HG02759 (cell line): ENCODE results near the gene CHD5.

Source experiments
- ATAC-seq: cut with Tn5 transposase; IDR thresholded peaks from one replicate; pipeline ENCODE4 v1.9.1; 2021; ENCODE audit warnings: mild to moderate bottlenecking, moderate library complexity; ENCODE audit not compliant: unreplicated experiment

CHD5 gene

DNA sequence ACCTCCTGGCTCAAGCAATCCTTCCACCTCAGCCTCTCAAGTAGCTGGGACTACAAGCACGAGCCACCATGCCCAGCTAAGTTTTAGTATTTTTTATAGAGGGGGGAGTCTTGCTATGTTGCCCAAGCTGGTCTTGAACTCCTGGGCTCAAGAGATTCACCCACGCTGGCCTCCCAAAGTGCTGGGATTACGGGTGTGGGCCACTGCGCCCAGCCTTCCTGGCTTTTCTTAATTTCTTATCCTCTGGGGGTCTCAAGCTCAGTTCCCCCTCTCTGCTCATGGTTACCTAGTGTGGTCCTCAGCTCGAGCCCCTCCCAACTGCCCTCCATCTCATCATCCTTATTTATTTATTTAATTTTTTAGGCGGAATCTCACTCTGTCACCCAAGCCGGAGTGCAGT lies 22.1 kb upstream of the CHD5 start:
- ATAC-seq = no peak

DNA sequence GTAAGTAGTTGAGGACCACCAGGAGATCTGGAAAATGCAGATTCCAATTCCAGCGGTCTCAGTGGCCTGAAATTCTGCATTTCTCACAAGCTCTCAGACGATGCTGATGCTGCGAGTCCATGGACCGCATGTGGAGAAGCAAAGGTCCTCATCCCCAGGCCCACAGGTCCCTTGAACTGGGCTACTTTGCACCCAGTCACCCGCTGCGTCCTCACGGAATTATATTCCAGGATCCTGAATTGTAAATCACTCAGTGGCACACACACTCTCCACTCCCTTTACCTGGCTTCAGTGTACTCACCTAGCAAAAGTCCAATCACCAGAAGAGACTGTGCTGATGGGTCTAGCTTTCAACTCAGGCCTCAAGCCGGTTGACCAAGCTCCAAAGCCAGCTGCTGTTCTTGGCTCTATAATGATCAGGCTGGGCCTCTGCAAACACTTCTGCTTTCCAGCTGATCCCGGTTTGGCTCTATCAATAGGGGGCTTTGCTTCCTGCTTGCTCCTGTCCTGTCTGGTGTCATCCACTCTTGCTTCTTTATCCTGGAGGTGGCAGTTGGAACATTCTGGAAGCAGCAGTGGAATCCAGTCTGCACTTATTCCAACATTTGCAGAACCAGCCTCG lies 20.2 kb upstream of the CHD5 start:
- ATAC-seq = no peak

DNA sequence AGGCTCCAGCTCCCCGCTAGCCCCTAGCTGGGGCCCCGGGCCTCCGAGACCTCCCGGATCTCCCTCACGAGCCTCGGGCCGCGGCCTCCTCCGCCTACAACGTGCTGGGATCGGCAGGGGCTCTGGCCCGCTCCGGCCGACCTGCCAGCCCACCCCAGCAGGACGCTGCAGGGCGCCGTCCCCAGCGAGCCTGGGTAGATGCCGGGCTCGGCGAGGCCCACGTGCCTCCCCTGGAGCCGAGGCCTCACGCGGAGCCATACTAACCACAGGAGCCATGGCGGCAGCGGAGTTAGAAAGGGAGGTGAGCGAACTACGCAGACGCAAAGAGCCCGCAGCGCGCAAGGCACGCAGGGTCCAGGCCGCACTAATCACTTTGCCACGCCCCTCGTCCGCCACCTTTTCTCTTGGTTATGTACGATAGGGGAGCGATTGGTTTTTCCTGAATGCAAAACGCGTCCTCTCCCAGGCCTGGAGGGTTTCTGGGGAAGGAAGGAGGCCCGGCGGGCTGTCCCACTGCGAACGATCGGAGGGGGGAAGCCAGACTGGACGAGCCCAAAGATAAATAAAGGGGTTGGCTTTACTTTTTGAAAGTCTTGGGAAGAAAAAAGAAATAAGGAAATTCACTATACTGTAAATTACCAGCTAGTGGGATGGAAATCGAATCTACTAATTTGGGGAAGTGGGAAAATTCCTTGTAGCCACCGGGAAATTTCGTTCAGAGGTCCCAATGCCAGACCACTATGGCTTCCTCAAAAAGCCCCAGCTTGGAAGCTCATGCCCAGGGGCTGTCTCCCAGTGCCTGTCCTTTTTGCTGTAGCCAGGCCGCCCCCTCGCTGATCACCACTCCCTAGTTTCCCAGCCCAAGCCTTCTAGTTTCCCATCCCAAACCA lies 19.4 kb upstream of the CHD5 start, which contains the start of gene RPL22:
Gene RPL22, minus strand, starts transcription at position 298 of the 890 bp plus-strand sequence. Its CDS starts 22 bp downstream, at position 276.
- peak; percentile 95 for ATAC-seq

DNA sequence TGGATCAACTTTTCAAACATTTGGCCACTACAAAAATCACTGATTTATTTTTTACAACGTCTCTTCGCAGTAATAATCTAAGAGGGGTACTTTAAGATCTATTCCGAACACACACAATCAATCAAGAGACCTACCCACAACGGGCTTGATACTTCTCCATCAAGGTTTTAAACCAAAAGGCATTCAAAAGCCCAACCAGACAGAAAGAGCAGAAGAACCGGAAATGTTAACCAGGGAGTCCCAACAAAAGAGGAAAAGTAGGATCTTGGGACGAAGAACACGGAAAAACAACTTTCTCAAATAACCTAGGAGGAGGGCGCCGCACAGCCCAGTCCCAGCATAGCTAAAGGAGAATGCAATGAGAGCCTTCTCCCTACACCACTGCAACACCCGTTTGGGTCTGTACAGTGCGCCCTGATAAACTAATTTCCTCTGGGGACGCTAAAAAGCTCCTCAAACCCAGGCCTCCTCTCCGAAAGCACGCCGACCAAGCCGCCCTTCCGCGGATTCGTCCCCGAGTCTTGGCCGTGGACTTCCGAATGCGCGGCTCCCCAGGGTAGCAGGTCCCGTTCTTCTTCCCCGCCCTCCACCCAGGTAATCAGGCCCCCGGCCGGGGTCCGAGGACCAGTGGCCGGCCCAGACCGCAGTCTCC lies 18.7 kb upstream of the CHD5 start:
- peak; percentile 29 for ATAC-seq

DNA sequence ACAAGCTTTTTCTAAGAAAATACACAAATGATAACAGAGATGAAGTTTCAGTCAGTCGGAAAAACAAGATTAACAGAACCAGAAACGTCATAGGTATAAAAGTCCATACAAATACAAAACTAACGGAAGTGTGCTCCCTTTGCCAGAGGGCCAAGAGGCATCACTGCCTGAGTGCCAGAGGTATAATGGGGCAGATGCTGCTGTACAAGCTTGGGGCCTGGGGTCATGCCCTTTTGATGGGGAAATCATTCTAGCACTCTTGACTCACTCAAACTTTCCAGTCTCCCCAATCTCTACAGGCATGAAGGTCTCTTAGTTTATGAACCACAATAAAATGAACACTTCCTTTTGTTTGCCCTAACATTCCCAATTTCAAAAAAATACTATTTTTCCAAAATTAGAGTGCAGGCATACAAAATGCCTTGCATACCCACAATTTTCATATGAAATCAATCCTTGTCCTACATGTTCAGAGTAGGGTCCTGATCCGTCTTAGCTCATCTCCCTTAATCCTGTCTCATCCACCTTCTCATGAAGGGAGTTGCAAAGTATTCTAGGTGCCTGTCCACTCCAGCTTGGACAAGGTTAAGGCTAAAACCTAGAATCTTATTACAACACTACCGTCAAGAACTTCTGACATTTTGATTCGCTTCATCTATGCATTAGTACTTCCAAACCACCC lies 17.8 kb upstream of the CHD5 start:
- ATAC-seq = no peak

DNA sequence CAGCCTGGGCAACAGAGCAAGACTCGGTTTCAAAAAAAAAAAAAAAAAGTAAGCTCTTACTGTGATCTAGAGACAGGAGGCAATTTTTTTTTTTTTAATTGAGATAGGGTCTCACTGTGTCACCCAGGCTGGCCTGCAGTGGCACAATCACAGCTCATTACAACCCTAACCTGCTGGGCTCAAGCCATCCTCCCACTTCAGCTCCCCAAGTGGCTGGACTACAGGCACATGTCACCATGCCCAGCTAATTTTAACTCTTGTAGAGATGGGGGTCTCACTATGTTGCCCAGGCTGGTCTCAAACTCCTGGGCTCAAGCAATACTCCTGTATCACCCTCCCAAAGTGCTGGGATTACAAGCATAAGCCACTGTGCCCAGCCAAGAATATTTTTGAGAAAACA lies 11.8 kb upstream of the CHD5 start:
- ATAC-seq = no peak

DNA sequence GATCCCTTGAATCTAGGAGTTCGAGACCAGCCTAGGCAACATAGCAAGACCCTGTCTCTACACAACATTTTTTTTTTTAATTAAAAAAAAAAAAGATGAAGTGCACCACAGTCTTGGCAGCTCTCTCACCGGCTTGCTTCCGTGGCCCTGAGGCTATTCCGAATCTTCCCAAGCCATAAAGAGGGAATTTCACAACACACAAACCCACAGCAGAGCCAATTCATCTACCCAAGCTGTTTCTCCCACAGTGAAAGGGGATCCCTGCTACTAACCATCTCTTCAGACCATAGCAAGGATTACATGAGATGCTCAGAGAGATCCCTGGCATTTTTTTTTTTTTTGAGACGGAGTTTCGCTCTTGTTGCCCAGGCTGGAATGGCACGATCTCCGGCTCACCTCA lies 8.3 kb upstream of the CHD5 start:
- ATAC-seq = no peak

DNA sequence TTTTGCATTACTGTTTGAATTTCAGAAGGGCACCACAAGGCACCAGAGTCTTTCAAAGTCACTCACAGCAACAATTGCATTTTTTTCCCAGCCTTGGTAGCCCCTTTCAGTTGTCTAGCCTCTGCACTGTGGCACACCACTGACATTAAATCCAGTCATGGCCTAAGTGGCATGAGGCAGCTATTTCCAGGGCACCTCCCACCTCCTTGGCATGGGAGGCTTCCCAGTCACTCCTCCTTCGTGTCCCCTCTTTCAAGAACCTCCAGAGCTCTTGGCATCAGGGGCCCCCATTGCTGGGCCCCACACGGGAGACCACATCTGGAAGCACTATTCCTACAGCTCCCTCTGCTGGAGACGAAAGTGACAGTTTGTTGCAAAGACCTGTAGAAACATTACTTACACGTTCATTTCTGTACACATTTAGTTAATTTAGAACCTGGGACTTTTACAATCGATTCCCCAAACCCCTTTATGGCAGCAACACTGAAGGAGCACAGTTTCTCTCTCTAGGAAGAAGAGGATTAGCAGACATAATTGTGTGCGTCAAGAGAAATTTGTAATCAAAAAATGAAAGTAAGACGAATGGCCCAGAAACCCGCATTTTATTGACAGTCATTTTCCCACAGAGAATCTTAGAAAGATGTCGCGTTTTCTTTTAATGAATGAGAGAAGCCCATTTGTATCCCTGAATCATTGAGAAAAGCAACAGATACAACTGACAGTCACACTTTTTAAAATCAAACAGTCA lies 5.7 kb upstream of the CHD5 start:
- ATAC-seq = no peak

DNA sequence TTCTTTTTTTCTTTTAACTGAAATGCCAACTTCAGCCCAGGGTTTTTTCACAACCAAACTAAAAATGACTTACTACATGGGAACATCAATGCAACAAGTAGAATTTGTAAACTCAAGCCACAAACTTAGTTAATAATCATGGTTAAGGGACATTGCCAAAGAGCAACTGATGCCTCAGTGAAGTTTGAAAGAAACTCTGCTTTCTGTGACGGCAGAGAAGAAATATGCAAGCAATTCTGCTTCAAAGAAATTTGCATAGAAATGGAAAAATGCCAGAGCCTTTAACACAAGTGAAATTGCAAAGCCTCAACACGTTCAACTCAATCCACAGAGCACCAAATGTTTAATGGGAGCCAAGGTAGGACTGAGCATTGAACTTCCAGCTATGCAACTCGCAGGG lies 5.0 kb upstream of the CHD5 start:
- no peak for ATAC-seq

DNA sequence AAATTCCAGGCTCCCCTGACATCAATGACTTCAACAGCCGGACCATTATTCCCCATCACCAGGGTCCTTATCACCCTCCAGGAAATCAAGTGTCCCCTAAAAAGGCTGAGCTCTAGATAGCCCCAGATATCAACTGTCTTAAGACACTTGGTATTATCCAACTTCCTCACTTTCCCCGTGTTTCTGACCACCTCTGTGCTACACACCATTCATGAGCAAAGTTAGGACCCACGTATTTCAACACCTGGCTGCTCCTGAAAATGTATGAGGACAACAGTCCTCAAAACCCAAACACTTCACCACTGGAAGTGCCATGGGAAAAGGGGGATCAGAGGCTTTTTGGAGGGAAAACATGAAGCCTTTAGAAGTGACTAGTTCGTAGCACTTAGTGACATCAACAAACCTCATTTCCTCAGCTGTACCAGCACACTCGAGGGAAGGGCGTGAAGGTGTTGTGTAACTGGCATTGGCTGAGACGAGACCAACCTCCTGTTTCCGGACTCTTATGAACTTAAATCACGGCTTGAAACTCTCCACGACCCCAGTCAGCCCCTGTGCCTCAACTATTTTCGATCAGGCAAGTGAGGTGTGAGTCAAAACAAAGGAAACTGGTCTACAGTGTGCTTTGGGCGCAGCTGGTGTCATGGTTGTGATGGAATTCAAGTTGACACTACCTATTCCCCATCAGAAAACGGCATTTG lies 4.1 kb upstream of the CHD5 start:
- ATAC-seq = no peak

DNA sequence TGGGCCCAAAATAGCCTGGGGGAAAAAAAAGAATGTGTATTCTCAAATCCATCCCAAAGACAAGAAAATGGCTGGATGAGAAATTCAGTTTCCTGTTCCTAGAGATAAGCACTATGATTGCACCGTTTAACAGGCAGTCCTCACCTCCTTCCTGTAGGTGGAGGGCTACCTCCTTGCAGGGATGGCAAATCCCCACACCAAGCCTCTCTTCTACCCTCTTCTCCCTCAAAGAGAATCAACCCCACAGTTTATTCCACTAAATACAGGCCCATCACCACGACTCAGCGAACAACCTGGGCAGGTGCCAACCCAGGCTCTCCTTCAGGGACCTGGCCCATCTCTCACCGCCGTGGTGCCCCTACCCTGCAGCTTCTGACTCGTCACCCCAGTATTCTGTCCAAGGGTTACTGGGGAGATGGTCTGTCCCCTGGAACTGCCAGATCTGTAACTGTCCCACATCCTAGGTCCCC lies 3.4 kb upstream of the CHD5 start:
- no peak for ATAC-seq

DNA sequence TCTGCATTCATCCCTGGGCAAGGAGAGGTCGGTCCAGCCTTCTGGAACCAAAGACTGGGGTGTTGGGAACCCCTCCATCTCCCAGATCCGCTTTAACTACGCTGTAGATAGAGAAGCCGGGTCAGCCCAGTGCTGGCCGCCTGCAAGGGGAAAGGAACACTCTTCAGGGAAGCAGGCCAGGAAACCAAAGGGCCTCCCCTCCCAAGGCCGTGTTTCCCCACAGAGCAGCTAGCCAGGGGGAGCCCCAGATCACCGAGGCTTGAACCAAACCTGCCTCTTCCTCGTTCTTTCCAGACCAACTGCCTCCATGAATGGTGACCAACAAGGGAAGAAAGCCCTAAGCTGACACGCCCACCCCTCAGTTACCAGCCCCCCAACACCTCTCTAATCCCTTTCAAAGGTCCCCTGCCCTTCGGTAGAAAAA lies 1.2 kb upstream of the CHD5 start:
- ATAC-seq = no peak

DNA sequence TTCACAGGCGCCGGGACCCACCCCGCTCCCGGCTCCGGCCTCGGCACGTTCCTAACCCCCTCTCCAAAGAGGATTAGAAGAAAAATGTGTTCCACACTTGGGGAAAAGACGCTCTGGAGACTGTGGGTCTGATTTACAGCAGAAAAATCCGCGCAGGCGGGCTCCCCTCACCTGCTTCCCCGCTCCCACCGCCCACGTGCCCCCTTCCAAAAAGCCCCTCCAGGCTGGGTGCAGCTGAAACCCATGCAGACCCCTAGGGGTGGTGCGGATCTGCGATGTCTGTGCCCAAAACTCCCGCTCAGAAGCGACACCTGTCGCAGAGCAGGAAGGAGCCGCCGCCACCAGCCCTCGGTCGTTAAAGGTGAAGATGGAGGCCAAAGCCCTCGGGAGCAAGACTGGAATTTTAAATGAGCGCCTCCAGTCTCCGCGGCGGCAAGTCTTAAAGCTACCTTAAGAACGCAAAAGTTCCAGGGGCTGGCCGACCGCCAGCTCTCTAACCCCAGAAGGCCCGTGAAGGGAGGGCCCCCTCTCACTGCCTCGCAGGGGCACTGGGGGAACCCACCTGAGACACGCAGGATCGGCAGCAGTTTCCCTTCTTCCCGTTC lies 688 bp upstream of the CHD5 start:
- no peak for ATAC-seq

DNA sequence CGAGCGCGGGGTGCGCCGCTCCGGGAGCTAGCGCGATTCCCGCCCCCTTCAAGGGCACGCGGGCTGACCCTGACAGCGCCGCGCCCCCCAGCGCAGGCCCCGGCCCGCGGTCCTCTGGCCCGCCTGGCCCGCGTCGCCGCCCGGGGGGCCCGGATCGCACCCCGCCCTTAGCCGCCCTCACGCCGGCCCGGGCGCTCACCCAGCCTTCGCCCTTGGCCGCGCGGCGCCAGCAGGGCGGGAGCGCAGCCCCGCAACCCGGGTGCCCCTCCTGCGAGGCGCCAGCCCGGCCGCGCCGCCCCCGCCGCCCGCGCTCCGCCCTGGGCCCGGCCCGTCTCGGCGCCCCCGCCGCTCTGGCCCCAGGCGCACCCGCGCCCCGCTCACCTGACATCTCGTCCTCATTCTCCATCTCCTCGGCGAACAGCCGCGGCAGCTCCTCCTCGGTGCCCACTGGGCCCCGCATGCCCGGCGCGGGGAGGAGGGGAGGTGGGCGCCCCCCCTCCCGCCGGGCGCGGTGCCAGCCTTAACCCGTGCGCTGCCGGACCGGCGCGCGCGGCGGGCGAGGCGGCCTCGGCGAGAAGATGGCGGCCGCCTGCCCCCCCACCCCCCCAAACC lies 451 bp downstream of the CHD5 start:
- no peak for ATAC-seq

DNA sequence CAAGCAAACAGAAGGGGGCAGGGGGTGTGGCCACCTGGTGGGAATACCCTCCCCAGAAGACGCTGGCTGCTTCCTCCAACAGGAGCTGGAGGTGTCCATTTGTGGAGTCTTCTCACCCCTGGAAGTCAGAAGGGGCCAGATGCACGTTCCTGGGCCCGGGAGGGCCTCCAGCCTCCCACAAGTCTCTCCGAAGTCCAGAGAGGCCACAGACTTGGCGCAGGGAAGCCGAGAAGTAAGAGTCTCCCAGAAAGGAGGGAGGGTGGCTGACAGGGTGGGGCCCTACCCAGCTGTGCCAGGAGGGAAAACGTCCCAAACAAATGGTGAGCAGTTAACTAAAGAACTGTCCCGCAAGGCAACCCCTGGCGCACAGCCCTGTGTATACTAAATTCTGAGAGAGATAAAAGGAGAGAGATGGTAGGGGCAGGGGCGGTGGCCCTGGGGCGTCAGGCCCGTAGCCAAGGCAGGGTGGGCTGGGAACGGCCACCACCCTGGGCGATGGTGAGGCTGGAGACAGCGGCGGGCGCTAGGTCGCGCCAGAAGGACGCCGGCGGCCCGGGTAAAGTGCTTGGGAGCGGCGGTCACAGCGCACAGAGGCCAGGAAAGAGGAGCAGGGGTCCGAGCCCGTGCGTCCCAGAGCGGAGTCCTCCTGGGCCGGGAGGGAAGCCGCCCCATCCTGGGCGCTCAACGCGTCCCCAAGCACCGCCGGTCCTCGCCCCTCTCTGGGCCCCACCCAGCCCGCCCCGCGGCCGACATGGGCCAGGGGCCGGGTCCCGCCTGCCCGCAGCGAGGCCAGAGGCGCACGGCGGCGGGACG lies 1.2 kb downstream of the CHD5 start:
- ATAC-seq = no peak

DNA sequence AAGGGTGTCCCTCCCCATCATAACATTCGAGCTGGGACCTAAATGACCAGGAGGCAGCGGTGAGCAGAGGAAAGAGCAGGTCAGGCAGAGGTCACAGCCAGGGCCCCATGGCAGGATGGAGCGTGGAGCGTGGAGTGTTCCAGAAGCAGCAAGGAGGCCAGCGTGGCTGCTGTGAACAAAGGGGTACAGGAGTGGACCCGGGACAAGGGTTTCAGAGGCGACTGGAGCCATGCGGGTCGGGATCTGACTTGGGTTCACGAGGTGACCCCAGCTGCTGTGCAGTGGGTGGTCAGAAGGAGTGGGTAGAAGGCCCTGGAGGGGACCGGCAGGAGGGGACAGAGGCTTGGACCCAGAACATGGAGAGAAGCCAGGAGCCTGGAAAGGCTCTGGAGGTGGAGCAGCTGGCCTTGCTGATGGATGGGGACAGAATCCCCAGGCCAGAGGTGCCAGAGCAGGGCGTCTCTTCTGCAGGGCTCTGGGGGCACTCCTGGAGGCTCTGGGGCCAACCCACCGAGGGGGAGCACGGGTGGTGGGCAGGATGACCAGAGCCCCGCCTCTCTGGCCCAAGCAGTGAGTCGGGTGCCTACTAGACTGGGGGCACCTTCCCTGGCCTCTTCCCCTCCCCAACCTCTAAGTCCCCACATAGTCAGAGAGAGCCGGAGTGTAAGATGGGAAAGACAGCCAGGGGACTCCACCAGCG lies 2.3 kb downstream of the CHD5 start:
- ATAC-seq = no peak

DNA sequence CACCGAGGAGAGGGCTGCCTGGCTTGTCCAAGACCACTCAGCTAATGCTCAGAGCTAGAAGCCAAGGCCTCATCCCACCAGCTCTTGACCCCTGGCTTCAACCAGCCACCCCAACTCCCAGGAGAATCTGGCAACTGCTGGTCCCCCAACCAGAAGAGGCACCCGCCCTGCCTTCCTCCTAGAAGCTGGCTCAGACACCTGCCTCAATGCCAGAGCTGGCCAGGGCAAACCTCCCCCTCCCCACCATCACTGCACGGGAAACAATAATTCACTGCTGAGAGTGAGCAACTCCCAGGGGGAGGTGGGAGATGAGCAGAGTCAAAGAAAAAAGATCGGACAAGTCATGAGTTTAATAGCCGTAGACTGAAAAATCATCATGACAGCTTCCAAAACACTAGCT lies 3.3 kb downstream of the CHD5 start:
- ATAC-seq = no peak

DNA sequence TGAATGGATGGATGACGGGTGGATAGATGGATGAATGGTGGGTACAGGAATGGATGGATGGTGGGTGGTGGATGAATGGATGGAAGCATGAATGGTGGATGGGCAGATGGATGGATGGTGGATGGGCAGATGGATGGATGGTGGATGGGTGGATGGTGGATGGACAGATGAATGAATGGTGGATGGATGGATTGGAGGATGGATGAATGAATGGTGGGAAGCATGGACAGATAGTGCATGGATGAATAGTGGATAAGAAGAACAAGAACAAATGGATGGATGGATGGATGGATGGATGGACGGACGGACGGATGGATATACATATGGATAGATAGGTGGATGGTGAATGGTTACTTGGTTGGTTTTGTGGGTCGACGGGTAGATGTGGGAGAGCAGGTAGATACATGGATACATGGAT lies 4.7 kb downstream of the CHD5 start:
- ATAC-seq = no peak
